Adrenal gland (tissue), 5 donors: ENCODE results near the gene MYADM.

Source experiments
- POLR2A ChIP-seq, 2 donors: fragments of 450-650 bp; IDR thresholded peaks; one replicate each; pipeline ENCODE4 v1.6.1; 2017; ENCODE audit warnings: antibody characterized with exemption in 2 of 2, mild to moderate bottlenecking in 2 of 2, moderate library complexity in 1 of 2
- TF ChIP-seq, protein P1 (sequence below), 6 experiments: fragments of 450-650 bp in 4 of 6; fragments of 200-600 bp in 2 of 6; sonication (generic) in 1 of 6; IDR thresholded peaks; 1 replicate in 5 of 6; 2 replicates in 1 of 6; pipeline versions ENCODE4 v1.5.1 to v1.8.0; 2016 to 2021; ENCODE audit warnings: antibody characterized with exemption in 6 of 6, mild to moderate bottlenecking in 2 of 6, moderate library complexity in 1 of 6
- donor health status: DM: no; HTN: no; CAD: no.

DNA sequence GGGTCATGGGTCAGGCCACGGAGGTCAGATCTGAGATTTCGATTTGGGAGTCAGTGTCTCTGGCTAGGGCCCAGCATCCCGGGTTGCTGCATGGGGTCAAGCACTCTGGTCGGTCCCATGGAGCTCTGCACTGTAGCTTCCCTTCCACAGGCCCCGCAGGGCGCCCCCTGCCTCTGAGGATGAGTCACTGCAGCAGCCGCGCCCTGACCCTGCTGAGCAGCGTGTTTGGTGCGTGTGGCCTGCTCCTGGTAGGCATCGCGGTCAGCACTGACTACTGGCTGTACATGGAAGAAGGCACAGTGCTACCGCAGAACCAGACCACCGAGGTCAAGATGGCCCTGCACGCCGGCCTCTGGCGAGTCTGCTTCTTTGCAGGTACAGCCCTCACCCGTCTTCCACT, 45.0 kb downstream of the MYADM start:
- TF ChIP-seq, protein P1, sequence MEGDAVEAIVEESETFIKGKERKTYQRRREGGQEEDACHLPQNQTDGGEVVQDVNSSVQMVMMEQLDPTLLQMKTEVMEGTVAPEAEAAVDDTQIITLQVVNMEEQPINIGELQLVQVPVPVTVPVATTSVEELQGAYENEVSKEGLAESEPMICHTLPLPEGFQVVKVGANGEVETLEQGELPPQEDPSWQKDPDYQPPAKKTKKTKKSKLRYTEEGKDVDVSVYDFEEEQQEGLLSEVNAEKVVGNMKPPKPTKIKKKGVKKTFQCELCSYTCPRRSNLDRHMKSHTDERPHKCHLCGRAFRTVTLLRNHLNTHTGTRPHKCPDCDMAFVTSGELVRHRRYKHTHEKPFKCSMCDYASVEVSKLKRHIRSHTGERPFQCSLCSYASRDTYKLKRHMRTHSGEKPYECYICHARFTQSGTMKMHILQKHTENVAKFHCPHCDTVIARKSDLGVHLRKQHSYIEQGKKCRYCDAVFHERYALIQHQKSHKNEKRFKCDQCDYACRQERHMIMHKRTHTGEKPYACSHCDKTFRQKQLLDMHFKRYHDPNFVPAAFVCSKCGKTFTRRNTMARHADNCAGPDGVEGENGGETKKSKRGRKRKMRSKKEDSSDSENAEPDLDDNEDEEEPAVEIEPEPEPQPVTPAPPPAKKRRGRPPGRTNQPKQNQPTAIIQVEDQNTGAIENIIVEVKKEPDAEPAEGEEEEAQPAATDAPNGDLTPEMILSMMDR (IDR thresholded peaks at IDR 0.05), result peak in 1 of 6 experiments; percentile 5
- TF ChIP-seq POLR2A (IDR thresholded peaks at IDR 0.05), result no peak
